ENCODE data around the gene SEMA5A. TPM values are rescaled to one million over a fixed set of nuclear protein-coding genes. Genes with fewer than 3 reads are reported as not detected.
A peak's percentile ranks its signal among the peaks of the same experiment; 100 is the strongest.

Gene SEMA5A
- total RNA-seq, 6 experiments from 2014 or later = 54.2 to 69.7 (median 59.9) TPM

DNA sequence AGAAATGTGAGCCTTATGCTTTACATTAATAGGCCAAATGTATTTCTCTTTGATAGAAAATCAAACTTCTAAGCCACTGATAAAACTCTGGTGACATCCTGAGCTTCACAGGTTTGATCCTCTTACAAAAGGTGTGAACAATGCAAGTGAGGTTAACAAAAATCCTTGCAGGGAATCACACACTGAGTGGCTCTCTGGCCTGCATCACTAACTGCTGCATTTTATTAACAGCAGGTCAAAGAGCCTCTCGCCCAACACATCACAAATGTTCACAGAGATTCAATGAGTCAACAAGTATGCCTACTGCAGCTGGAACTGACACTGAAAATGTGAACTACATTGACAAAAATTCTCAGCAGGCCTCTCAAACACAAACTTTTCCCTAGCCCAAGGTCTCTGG, 122.3 kb downstream of the SEMA5A start:
- TF ChIP-seq, protein P1, sequence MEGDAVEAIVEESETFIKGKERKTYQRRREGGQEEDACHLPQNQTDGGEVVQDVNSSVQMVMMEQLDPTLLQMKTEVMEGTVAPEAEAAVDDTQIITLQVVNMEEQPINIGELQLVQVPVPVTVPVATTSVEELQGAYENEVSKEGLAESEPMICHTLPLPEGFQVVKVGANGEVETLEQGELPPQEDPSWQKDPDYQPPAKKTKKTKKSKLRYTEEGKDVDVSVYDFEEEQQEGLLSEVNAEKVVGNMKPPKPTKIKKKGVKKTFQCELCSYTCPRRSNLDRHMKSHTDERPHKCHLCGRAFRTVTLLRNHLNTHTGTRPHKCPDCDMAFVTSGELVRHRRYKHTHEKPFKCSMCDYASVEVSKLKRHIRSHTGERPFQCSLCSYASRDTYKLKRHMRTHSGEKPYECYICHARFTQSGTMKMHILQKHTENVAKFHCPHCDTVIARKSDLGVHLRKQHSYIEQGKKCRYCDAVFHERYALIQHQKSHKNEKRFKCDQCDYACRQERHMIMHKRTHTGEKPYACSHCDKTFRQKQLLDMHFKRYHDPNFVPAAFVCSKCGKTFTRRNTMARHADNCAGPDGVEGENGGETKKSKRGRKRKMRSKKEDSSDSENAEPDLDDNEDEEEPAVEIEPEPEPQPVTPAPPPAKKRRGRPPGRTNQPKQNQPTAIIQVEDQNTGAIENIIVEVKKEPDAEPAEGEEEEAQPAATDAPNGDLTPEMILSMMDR (IDR thresholded peaks at IDR 0.05) = no peak
- Mint-ChIP-seq H3K4me3 (no peak overlapping the region), H3K36me3 (ENCODE audit: low read depth) (peaks cover 23% of the 10 kb centered on the region), H3K27ac (no peak overlapping the region; the same call in 1 of the 2 replicates), H3K4me1 (ENCODE audit: low read depth) (peaks cover 40% of the 10 kb centered on the region), H3K9me3 (peaks cover 7% of the 10 kb centered on the region; the same call in 1 of the 2 replicates), H3K27me3 (ENCODE audit: insufficient read depth) (no peaks in the 10 kb centered on the region)
- DNase-seq = peak; percentile 33

- Mint-ChIP-seq H3K4me3 (no peak overlapping the region), H3K9me3 (peaks cover 7% of the 10 kb centered on the region; the same call in 1 of the 2 replicates), H3K27me3 (ENCODE audit: insufficient read depth) (no peaks in the 10 kb centered on the region), H3K36me3 (ENCODE audit: low read depth) (peaks cover 29% of the 10 kb centered on the region), H3K27ac (no peak overlapping the region), H3K4me1 (ENCODE audit: low read depth) (peaks cover 34% of the 10 kb centered on the region)
- TF ChIP-seq, protein P1 (IDR thresholded peaks at IDR 0.05) = no peak
- no peak for DNase-seq
Measured at GRCh38 chr5:9421884-9422283, 124.0 kb downstream of the SEMA5A start.

DNA sequence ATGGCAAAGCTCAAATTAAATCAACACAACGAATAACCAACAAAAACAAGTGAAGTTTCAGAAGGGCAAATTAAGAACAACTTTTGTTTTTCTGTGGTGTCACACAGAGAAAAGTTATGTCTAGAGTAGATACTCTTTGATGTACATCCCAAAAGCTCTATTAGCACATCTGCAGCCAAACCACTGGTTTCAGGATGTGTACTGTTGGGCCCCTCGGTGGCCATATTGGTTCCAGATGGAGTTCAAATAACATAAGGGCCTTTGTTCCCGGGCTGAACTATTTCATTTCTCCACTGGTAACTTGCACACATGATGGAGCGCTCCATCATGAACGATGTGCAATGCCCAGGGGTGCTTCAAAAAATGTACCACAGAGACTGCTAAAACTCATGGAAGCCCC, 126.1 kb downstream of the SEMA5A start:
- peaks cover 7% of the 10 kb centered on the region; the same call in 1 of the 2 replicates for H3K9me3 Mint-ChIP-seq
- no peak for DNase-seq
- no peaks in the 10 kb centered on the region for H3K27me3 Mint-ChIP-seq (ENCODE audit: insufficient read depth)

DNA sequence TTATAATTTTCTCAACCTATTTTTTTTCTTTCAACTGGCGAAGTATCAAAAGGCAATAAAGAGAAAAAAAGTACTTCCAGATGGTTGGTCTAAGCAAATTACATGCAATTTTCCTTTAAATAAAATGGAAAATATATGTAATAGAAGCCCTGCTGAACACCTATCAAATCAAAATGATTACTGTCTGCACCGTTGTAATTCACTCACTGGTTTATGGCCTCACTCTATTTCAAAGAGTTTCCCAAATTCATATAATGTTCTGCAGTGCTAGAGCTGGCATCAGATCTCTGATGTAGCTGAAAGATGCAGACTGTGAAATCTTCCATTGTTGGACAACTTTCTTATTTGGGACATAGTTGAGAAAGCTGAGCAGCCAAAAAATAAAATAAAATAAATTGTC, 130.3 kb downstream of the SEMA5A start:
- Mint-ChIP-seq H3K4me1 (ENCODE audit: low read depth) (no peaks in the 10 kb centered on the region), H3K36me3 (ENCODE audit: low read depth) (peaks cover 26% of the 10 kb centered on the region), H3K4me3 (no peak overlapping the region), H3K27me3 (ENCODE audit: insufficient read depth) (no peaks in the 10 kb centered on the region), H3K27ac (no peak overlapping the region), H3K9me3 (peaks cover 7% of the 10 kb centered on the region; the same call in 1 of the 2 replicates)
- TF ChIP-seq, protein P1 (IDR thresholded peaks at IDR 0.05) = no peak
- DNase-seq = no peak

More for the DNA sequence above, 126.1 kb downstream of the SEMA5A start:
- Mint-ChIP-seq H3K27ac (no peak overlapping the region), H3K4me1 (ENCODE audit: low read depth) (peaks cover 33% of the 10 kb centered on the region), H3K36me3 (ENCODE audit: low read depth) (peaks cover 24% of the 10 kb centered on the region), H3K4me3 (no peak overlapping the region)
- TF ChIP-seq, protein P1 (IDR thresholded peaks at IDR 0.05) = no peak

- H3K4me3 Mint-ChIP-seq = no peak overlapping the region
Measured at GRCh38 chr5:9415091-9415490, 130.8 kb downstream of the SEMA5A start.

More at GRCh38 chr5:9415091-9415490, 130.8 kb downstream of the SEMA5A start:
- Mint-ChIP-seq H3K27ac (no peak overlapping the region), H3K9me3 (peaks cover 7% of the 10 kb centered on the region; the same call in 1 of the 2 replicates), H3K36me3 (ENCODE audit: low read depth) (peaks cover 30% of the 10 kb centered on the region), H3K27me3 (ENCODE audit: insufficient read depth) (no peaks in the 10 kb centered on the region), H3K4me1 (ENCODE audit: low read depth) (0 out of 2 replicates have a peak, but pooled peaks cover 4% of the 10 kb centered on the region)
- DNase-seq = no peak
- TF ChIP-seq, protein P1 (IDR thresholded peaks at IDR 0.05) = no peak

Data from HFFc6 (cell line).